ENCODE results near the gene STRIP2.

STRIP2 gene

DNA sequence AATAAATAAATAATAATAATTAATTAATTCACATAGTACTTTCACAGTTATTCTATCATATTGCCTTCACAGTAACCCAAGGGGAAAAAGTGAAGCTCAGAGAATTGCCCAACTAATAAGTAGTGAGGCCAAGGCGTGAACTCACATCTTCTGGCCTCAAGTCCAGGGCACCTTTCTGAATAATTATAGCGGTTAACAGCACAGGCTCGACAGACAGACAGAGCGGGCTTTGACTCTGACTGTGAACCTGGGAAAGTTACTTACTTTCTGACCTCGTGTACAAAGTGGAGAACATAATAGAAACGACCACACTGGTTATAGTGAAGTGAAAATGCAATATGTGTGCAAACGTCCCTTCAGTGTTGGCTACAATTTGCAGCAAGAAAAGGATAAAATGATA, 62.4 kb downstream of the STRIP2 start:
- no peak for DNase-seq

DNA sequence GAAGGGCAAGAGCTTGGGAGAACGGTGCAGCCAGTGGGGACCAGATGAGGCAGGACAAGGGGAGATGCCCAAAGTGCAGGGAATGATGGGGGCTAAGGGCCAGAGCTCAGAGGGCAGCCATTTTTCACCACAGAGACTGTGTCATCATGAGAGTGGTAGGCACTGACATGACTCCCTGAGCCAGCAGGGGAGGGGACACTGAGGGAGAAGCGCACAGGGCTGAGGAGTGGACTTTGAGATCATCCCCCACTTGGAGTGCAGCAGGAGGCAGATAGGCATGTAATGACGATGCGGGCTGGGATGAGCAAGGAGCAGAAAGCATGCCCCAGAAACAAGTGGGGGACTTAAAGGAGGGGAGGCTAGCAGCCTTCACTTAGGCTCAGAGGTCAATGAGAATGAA, 62.9 kb downstream of the STRIP2 start:
- DNase-seq = no peak

DNA sequence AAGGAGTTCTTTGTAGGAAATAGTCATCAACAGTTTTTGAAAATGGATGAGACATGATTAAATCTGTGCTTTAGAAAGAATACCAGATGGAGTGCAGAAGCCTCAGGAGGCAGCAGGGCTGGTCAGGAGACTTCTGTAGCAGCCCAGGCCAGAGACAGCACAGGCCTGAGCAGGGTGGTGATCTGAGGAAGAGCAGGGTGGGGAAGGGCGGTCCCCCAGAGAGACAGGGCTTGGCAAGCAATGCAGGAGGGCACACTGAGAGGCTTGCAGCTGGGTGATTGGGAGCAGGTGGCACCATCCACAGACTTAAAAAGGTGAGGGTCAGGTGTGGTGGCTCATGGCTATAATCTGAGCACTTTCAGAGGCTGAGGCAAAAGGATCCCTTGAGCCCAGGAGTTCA, 63.8 kb downstream of the STRIP2 start:
- no peak for DNase-seq

DNA sequence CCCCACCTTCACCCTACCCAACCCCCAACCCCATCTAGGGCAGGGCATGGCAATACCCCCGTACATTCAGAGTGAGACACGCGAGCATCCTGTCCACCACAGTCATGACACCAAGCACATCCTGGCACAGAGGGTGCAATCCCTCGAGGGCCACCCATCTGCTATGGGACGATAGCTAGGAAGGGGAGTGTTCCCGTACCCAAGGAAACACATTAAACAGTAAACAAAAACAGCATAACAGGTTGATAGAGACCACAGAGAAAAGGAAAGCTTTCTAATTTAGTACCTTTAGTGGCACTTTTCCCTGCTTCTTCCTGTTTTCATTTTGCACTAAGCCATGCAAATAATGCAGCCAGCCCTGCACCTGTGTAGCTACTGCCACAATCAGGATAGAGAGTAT, 65.8 kb downstream of the STRIP2 start:
- DNase-seq = no peak

DNA sequence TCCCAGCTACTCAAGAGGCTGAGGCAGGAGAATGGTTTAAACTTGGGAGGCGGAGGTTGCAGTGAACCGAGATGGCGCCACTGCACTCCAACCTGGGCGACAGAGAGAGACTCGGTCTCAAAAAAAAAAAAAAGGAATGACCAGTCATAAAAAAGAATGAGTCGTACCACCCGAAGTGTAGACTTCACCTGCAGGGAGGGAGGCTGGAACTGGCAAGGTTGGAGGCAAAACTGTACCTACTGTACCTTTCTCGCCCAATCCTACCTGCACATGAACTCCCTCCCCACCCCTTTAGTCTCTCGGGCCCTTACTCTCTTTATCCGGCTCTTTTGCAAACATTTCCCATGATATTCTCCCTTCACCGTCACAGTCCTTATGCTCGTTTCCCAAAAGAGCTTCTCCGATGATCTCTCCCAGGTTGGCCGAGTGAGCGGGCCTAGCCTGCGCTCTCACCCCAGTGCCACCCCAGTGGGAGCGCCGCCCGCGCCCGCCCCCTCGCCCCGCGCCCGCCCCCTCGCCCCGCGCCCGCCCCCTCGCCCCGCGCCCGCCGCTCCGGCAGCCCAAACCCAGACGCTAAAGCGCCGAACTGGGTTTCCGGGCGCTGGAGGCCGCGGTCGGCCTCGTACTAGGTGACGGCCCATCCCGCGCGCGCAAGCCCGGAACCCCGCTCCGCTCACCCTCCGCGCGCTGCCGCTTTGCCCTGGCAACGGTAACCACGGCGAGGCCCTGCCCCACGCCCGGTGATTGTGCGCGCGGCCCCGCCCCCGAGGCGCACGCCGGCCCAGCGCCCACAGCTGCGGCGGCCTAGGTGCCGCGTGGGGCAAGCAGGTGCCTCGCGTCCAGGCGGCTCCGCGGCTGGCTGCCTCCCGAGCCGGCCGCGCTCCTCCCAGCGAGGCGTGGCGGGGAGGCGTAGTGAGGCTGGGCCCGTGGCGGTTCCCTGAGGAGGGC, 67.8 kb downstream of the STRIP2 start, which contains the start of gene SMKR1:
Gene SMKR1, plus strand, starts transcription at position 772 of the 948 bp plus-strand sequence. CDS start 294 bp downstream, outside the sequence.
- DNase-seq = peak; percentile 83

DNA sequence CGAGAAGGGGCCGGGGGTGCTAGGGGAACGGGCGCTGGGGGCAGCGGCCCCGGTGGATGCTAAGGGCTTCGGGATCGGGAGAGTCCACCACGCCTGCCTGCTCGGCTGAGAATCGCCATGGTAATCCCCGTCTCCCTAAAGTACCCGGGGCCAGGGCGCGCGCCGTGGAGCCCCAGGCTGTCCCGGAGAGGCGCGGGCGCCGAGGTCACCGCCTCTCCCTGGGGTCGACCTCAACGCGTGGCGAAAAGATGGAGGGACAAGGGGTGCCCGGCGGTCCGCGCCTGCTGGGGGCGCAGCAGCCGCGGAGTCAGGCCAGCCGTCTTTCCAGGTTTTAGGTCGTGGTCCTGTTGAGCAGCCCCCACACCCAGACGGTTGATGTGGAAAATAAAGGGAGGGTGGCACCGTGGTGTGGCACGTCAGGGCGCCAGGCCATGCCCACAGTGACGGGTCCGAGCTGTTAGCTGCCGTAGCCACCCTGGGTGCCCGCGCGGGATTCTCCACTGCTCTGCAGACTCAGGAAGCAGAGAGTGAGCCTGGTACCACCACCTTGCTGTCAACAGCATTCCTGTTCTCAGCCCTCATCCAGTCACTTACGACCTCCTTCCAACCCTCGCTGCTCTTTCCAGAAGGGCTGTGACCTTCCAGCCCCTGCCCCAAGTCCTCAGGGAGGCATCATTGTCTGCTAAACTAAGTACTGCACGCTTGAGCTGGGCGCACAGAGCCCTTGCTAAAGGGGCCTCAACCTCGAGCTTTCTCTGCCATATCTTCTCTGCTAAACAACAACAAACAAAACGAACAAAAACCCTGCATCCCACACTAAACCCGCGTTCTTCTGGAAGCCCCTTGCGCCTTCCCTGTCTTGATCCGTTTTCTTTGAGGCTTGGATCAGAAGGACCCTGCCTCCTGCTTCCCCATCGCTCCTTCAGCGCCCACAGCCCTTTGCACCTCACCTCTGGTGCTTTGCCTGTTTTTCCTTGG, 68.8 kb downstream of the STRIP2 start:
- no peak for DNase-seq

DNA sequence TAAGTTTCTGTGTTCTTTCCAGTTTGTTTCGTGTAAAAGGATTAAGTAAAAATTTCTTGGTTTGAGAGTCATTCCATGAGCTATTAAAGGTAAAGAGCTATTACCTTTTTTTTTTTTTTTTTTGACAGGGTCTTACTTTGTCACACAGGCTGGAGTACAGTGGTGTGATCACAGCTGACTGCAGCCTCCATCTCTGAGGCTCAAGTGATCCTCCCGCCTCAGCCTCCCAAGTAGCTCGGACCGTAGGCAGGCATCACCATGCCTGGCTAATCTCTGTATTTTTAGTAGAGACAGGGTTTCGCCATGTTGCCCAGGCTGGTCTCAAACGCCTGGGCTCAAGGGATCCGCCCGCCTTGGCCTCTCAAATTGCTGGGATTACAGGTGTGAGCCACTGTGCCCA, 69.5 kb downstream of the STRIP2 start:
- no peak for DNase-seq

DNA sequence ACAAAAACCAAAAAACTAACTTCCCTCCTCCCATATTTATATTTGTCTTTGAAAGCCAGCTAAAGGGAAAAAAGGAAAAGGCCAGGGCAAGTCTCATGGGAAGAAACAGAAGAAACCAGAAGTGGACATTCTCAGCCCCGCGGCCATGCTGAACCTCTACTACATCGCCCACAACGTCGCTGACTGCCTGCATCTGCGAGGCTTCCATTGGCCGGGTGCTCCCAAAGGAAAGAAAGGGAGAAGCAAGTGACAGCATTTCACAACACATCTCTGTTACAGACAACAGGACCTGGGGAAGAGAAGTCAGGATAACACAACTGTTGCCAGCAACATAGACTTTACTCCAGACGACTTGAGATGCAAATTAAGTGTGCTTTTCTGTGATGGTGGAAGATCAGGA, 78.0 kb downstream of the STRIP2 start:
- no peak for DNase-seq

DNA sequence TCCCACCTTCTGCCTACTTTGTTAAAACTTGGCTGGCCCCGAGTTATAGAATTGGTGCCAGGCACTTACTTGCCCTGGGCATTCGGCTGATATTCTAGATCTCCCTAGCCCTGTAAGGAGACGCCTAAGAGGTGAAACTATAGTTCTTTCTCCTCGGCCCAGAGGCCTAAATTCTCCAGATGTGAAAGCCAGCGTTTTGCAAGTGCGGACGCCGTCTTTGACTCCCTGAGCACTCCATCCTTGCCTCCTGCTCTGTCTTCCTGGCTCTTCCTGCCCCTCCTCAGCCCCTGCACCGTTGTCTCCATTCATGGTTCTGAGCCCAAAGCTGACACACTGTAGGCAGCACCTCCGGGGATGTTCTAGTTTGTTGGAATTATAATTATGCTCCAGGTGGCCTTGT, 79.3 kb downstream of the STRIP2 start:
- DNase-seq = no peak

DNA sequence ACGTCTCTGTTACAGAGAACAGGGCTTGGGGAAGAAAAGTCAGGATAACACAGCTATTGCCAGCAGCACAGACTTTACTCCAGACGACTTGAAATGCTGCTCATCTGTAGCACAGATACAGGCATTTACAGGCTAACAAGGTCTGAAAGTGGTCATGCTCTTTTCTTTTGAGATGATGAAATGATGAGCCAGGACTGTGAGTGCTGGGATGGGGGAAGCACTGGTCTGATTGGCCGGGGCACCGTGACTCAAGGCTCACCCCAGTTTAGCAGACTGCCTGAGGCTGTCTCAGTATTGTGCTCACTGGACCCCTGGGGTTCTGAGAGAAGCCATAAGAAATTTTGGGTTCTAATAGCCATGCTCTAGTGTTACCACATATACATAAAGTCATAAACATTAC, 80.5 kb downstream of the STRIP2 start:
- no peak for DNase-seq

DNA sequence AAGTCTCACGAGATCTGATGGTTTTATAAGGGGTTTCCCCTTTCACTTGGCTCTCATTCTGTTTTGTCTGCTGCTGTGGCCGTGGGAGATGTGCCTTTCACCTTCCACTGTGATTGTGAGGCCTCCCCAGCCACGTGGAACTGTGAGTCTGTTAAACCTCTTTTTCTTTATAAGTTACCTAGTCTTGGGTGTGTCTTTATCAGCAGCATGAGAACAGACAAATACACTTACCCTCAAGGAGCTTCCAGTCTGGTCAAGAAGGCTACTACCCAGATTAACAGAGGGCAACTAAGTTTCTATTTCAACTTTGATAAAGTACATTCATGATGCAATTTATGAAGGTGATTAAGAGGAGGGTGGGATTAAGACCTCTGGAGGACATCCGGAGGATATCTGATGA, 81.1 kb downstream of the STRIP2 start:
- no peak for DNase-seq

DNA sequence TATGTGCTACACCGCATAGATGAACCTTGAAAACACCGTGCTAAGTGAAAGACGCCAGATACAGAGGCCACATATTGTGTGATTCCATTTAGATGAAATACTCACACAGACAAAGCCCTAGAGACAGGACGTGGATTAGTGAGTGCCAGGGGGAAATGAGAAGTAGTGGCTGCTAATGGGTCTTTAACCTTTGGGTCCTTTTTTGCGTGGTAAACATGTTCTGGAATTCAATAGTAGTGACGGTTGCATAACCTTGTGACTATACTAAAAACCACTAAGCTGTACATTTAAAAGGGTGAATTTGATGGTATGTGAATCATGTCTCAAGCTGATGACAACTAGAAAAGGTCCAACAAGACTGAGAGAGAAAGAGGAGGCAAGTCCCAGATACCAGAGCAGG, 83.7 kb downstream of the STRIP2 start:
- DNase-seq = no peak

DNA sequence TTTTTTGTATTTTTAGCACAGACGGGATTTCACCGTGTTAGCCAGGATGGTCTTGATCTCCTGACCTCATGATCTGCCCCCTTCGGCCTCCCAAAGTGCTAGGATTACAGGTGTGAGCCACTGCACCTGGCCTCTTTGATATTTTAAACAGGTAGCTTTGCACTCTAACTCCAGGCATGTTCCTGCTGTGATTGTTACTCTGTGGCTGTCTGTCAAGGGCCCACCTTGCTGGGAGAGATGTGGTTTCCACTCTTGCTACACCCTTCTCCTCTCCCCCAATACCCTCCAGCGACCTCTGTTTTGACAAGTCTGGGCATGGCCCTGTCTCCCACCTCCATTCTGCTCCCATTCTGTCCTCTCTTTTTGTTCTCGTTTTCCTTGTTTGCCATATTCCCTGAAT, 85.2 kb downstream of the STRIP2 start:
- no peak for DNase-seq

DNA sequence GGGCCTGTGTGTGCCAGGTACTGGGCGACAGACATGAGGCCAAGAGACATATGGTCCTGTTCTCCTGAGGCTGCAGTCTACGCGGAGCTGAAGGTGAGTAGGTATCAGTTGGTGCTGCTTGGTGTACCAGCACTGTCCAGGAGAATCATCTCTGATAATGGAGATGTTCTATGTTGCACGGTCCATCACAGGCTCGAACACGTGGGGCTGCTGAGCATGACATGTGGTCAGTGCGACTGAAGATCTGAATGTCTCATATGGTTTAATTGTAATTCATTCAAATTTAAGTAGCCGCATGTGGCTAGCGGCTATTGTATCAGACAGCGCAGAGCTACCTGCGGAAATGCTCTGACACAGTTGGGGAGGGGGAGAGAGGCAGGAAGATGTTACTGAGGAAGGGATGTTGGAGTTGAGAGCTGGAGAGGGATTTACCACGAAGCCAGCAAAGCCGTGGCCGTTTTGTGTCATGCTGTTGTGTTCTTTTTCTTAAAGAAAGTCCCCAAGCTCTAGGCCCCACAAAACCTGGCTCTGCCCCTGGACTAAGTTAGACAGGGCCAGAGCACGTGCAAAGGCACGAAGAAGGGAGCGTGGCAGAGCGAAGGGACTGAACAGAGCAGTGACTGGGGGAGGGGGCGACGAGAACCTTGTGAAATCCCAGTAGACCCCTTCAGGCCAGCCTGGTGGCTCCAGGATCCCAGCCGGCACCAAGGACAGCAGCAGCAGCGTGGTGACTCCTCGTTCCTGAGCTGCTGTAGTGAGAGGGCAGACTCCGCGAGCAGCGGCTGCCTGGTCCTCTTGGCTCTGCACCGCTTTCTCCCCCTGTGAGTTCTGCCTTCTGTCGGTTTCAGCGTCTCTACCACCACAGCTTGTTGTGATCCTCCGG, 88.1 kb downstream of the STRIP2 start:
- no peak for DNase-seq

DNA sequence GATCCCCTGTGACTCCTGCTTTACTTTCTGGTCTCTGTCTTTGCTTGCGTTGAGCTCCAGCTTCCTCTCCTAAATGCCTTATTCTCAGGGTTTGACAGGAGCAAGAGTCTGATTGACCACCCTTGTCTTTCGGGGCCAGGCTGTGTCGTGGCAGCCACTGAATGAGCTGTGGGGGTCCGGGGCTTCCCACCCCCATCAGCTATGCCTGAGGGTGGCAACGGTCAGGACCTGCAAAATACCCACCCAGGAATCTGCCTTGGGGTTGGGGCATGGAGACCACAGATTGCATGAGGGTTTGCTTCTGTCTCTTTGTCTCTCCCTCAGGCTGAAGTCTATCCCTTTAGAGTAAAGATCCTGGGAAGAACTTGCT, 88.7 kb downstream of the STRIP2 start:
- DNase-seq = no peak

DNA sequence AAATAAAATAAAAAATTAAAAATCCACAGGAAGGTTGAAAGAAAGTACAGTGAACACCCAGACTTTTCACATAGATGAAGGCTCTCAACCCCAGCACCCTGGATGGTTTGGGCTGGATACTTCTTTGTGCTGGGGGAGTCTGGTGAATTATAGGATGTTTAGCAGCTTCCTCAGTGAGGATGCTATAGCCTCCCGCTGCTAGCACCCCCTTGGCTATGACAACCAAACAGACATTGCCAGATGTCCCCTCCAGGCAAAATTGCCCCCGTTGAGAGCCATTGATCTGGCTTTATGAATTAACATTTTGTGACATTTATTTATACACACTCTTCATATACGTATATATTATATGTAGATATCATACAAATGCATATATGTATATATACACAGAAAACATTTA, 89.7 kb downstream of the STRIP2 start:
- DNase-seq = no peak

DNA sequence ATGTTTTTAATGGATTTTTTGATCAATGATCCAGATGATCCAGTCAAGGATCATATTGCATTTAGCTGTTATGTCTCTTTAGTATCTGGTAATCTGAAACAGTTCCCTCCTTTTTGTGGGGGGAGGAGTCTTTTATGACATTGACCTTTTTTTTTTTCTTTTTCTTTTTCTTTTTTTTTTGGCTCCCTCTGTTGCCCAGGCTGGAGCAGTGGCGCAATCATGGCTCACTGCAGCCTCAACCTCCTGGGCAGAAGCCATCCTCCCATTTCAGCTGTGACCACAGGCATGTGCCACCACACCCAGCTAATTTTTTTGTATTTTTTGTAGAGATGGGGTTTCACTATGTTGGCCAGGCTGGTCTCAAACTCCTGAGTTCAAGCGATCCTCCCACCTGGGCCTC, 90.2 kb downstream of the STRIP2 start:
- peak; percentile 80 for DNase-seq

DNA sequence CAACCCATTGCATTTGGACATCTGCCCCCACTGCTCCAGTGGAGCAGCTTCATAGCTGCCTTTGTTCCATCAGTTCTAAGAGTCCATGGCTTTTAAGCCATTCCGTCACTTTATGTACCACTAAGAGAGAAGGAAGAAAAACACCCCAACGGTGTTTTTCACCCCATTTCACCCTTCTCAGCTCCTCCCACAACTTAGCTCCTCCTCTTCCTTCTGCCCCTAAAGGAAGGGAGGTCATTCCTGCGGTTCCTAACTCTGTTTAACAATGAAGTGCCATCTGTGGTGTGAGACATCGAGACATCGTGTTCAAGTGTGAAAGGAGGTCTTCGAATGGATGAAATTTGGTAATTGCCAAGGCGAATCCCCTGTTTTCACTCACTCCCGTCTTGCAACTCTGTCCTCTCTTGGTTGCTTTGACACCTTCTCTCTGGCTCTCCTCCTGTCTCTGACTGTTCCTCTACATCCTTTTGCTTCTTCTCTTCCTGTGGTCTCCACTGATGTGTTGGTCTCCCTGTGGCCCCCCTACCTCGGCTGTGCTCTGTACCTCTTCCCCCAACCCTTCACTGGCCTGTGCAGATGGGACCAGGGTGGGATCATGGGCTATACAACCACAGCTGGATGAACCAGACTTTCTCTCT, 91.1 kb downstream of the STRIP2 start:
- no peak for DNase-seq

DNA sequence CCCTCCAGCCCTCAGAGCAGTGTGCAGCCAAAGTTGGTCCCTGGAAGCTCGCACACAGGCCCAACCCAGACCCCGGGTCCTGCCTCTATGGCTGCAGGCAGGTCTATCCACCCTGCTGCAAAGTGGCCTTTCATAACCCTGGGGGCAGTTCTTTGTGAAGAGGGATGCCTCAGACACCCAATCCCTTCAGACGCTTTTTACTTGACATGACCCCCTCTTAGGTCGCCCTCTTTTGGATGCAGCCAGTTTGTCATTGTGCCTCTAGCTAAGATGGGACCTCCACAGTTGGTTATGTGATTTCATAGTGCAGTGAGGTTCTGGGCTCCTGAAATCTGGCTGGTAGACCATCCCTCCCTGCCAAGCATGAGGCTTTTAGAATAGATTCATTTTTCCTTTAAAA, 95.4 kb downstream of the STRIP2 start:
- DNase-seq = no peak

DNA sequence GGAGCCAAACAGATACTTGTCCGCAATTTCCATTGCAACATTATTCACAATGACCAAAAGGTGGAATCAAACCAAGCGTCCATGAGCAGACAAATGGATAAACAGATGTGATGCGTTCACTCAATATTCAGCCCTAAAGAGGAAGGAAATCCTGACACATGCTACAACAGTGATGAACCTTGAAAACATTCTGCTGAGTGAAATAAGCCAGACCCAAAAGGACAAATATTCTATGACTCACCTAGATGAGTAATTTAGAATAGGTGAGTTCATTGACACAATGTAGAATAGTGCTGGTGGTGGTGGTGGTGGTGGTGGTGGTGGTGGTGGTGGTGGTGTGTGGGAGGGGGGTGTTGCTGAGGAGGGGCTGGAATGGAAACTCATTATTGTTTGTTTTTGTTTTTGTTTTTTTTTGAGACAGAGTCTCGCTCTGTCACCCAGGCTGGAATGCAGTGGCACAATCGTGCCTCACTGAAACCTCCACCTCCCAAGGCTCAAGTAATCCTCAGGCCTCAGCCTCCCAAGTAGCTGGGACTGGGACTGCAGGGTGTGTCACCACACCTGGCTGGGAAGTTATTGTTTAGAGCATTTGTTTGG, 96.7 kb downstream of the STRIP2 start:
- DNase-seq = no peak

DNA sequence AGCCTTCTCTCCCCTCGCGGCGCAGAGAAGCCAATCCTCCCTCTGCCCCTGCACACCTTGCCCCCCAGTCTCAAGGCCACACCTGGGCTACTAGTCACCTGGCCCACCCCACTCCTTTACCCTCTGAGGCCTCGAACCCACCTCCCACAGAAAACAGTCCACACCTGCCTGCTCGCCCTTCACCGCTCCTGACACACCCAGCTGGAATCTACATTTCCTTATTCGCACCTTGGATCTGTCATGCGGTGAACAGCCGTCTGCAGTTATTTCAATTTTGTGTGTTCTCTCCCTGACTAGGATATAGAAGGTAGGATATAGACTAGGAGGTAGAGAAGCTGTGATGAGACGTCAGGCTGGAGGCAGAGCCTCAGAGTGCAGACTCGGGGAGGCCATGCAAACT, 97.5 kb downstream of the STRIP2 start:
- DNase-seq = no peak

DNA sequence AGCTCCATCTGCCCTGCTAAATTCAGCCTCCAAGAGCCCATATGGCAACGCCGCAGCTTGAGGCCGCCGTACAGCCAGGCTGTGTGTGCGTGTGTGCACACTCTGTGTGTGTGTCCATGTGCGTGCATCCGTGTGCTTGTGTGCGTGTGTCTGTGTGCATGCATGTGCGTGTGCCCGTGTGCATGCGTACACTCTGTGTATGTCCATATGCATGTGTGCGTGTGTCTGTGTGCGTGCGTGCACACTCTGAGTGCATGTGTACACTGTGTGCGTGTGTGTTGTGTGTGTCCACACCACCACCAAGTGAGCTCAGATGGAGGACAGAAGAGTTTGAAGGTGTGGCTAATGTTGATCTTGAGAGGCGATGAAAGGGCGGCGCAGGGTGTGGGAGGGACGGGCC, 98.1 kb downstream of the STRIP2 start:
- DNase-seq = no peak
